Activated naive CD8-positive, alpha-beta T cell treated with anti-CD3 and anti-CD28 coated beads, Interleukin-2, amount 10 ng/mL, durations not matched to agents 7 days and 5 days (primary cell): Measurements from ENCODE around the gene VSTM2L. TPM values are rescaled to one million over a fixed set of nuclear protein-coding genes. Genes with fewer than 3 reads are reported as not detected.

Source experiments
- ATAC-seq: fragments of 150-1000 bp; cut with Tn5 transposase; one replicate; pipeline ENCODE4 v1.10.0; 2021; ENCODE audit warnings: low read depth, moderate library complexity
- POLR2A ChIA-PET: fragments of 350-600 bp; sonication (Branson Sonifier 250); formaldehyde crosslinking; loops from one replicate; lab custom pipeline; 2021; ENCODE audit warnings: antibody characterized with exemption; lab: Charles Lee
- DNase-seq: peaks from one replicate; pipeline ENCODE4 v3.0.0; 2021
- H3K27ac Mint-ChIP-seq: one replicate; pipeline ENCODE4 v1.8.0; 2022; ENCODE audit warnings: mild to moderate bottlenecking, mixed read lengths
- H3K27me3 Mint-ChIP-seq: one replicate; pipeline ENCODE4 v1.8.0; 2022; ENCODE audit warnings: mild to moderate bottlenecking, moderate library complexity, mixed read lengths
- H3K36me3 Mint-ChIP-seq: one replicate; pipeline ENCODE4 v1.8.0; 2021; ENCODE audit warnings: mild to moderate bottlenecking, mixed read lengths
- H3K4me1 Mint-ChIP-seq: one replicate; pipeline ENCODE4 v1.8.0; 2021; ENCODE audit warnings: mixed read lengths
- H3K4me3 Mint-ChIP-seq: one replicate; pipeline ENCODE4 v1.8.0; 2022; ENCODE audit warnings: mild to moderate bottlenecking, moderate library complexity, mixed read lengths
- H3K9me3 Mint-ChIP-seq: one replicate; pipeline ENCODE4 v1.8.0; 2021; ENCODE audit warnings: mixed read lengths
- total RNA-seq, 2 experiments: library from RNA; stranded (reverse); gene quantifications; one replicate each; pipeline ENCODE4 v1.2.3, GENCODE V29; 2021

VSTM2L gene
- total RNA-seq, 2 experiments from 2014 or later = not detected

DNA sequence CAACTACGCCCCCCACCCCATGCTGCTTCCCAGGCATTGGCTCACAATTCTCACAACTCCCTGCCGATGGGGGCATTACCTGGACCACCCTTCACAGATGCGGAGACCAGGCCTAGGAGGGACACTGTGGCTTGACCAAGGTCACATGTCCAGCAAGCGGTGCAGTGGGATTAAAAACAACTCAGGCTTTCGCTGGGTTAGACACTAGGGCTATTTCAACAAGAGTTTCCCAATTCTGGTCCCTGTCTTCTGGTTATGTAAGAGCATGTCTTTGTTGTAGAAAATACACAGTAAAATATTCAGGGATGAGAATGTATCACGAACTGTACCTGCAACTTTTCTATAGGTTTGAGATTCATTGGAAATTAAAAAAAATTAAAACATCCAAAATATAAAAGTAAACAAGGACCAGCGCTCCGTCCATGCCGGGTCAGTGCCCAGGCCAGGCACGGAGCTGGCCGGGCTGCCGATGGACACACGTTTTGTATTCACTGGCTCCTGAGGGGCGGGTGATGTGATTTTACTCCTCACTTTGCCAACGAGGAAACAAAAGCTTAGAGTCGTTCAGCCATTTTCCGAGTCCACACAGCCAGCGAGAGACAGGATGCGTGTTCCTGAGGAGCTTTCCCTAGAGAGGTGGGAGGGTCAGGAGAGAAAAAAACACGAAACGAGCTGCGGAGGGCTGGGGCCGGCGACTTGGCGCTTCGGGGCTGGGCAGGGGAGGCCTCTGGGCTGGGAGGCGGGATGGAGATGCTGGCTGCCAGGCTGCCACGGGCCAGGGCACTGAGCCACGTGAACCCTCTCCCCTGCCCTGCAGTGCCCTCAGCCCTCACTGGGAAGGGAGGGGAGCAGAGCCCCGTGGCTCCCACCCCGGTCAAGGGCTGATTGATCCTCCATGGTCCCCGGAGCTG is 17.1 kb upstream of the VSTM2L start:
- POLR2A ChIA-PET = no interaction called here
- no peak overlapping the region for H3K27ac Mint-ChIP-seq
- no peaks in the 10 kb centered on the region for H3K4me1 Mint-ChIP-seq
- no peak overlapping the region for H3K4me3 Mint-ChIP-seq
- no peak for ATAC-seq
- H3K36me3 Mint-ChIP-seq = no peaks in the 10 kb centered on the region
- no peaks in the 10 kb centered on the region for H3K9me3 Mint-ChIP-seq
- no peak for DNase-seq
- H3K27me3 Mint-ChIP-seq = no peaks in the 10 kb centered on the region

DNA sequence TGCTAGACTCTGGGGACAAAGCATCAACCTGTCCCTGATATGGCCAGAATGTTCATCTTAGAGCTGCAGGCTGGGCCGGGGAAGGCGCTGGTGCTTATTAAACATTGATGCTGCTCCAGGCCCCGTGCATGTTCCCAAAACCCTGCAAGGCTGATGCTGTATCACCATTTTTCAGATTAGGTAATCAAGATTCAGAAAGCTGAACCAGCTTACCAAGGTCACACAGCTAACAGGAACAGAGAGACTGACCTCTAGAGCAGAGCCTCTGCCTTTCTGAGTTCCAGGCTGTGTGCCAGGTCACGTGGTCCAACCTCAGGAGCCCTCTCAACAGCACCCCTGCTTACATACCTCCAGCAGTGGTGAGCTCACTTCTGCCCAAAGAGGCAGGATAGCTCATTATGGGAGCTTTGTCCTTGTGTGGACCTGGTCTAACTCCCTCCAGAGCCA is 16.1 kb upstream of the VSTM2L start:
- no peaks in the 10 kb centered on the region for H3K4me1 Mint-ChIP-seq
- no peaks in the 10 kb centered on the region for H3K9me3 Mint-ChIP-seq
- DNase-seq = no peak
- POLR2A ChIA-PET = no interaction called here
- ATAC-seq = no peak
- H3K27me3 Mint-ChIP-seq = no peaks in the 10 kb centered on the region
- no peak overlapping the region for H3K27ac Mint-ChIP-seq
- H3K4me3 Mint-ChIP-seq = no peak overlapping the region
- H3K36me3 Mint-ChIP-seq = no peaks in the 10 kb centered on the region

DNA sequence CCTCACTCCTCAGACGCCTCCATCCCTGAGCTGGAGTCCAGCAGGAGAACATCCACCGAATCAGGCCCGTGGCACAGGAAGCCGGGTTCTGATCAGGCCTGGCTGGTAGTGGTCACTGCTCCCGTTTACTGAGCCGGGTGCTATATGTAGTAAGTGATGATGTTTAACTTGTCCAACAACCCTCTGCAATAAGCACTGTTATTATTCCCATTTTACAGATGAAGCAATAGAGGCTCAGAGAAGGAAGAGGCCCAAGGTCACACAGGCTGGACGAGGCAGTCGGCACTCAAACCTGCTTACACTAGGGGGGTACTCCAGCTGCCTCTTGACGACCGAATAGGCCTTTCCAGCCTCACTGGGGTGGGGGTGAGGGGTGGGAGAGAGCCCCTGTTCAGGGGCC is 14.3 kb upstream of the VSTM2L start:
- no peaks in the 10 kb centered on the region for H3K36me3 Mint-ChIP-seq
- no peaks in the 10 kb centered on the region for H3K4me1 Mint-ChIP-seq
- no peaks in the 10 kb centered on the region for H3K27me3 Mint-ChIP-seq
- H3K9me3 Mint-ChIP-seq = no peaks in the 10 kb centered on the region
- H3K4me3 Mint-ChIP-seq = no peak overlapping the region
- no peak overlapping the region for H3K27ac Mint-ChIP-seq
- POLR2A ChIA-PET = no interaction called here
- ATAC-seq (no peak), DNase-seq (no peak)

DNA sequence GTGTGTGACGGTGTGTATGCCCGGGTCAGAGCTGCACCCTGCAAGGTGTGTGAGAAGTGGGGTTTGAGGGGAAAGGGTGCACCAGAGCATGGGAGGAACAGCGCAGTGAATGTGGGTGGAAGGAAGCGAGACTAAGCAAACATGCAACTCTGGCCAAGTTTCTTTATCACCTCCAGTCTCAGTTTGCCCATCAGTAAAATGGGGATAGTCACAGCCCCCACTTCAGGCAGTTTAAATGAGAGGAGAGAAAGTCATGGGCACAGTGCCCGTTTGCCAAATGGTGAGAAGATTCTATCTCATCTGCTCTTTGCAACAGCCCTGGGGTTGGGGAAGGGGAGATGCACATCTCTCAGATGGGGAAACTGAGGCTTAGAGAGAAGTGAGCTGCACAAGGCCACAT is 12.8 kb upstream of the VSTM2L start:
- Mint-ChIP-seq H3K36me3 (no peaks in the 10 kb centered on the region), H3K4me1 (no peaks in the 10 kb centered on the region), H3K4me3 (no peak overlapping the region), H3K9me3 (no peaks in the 10 kb centered on the region), H3K27me3 (no peaks in the 10 kb centered on the region), H3K27ac (no peak overlapping the region)
- POLR2A ChIA-PET = no interaction called here
- no peak for ATAC-seq
- DNase-seq = no peak

DNA sequence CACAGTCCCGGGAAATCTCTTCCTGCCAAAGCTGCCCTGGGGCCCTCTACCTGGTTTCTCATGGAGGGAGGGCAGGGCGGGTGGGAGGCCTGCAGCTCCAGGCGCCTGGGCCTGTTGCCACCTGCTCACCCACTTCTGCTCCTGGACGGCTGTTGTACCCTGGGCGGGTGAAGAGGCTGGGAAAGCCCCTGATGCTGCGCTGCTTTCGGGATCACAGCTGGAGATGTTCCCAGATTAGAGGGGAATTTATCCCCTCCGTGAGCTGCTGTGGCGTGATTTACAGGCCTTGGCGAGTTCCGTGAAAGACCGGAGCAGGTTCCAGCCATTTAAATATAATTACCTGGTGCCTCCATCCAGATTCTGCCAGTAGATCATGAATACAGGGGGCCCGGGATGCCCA is 12.3 kb upstream of the VSTM2L start:
- POLR2A ChIA-PET = no interaction called here
- no peaks in the 10 kb centered on the region for H3K4me1 Mint-ChIP-seq
- no peaks in the 10 kb centered on the region for H3K9me3 Mint-ChIP-seq
- no peaks in the 10 kb centered on the region for H3K27me3 Mint-ChIP-seq
- DNase-seq (no peak), ATAC-seq (no peak)
- H3K27ac Mint-ChIP-seq = no peak overlapping the region
- H3K36me3 Mint-ChIP-seq = no peaks in the 10 kb centered on the region
- H3K4me3 Mint-ChIP-seq = no peak overlapping the region

DNA sequence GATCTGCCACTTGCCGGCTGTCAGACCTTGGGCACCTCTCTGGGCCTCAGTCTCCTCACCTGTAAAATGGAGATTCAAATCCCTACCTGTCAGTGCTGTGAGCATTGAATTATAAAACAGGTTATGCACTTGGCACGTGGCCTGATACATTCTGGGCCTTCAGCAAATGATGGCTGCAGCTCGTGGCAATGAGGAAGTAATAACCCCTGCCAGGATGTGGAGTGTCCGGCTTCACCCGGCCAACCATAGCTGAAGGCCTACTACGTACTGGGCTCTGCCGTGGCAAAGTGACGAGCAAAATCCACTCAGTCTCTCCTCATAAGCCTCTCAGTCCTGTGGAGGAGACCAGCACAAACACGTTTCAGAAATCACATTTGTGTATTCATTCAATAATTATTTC is 10.9 kb upstream of the VSTM2L start:
- H3K9me3 Mint-ChIP-seq = no peaks in the 10 kb centered on the region
- POLR2A ChIA-PET = no interaction called here
- ATAC-seq (no peak), DNase-seq (no peak)
- no peaks in the 10 kb centered on the region for H3K36me3 Mint-ChIP-seq
- H3K27me3 Mint-ChIP-seq = no peaks in the 10 kb centered on the region
- no peak overlapping the region for H3K27ac Mint-ChIP-seq
- no peaks in the 10 kb centered on the region for H3K4me1 Mint-ChIP-seq
- no peak overlapping the region for H3K4me3 Mint-ChIP-seq

DNA sequence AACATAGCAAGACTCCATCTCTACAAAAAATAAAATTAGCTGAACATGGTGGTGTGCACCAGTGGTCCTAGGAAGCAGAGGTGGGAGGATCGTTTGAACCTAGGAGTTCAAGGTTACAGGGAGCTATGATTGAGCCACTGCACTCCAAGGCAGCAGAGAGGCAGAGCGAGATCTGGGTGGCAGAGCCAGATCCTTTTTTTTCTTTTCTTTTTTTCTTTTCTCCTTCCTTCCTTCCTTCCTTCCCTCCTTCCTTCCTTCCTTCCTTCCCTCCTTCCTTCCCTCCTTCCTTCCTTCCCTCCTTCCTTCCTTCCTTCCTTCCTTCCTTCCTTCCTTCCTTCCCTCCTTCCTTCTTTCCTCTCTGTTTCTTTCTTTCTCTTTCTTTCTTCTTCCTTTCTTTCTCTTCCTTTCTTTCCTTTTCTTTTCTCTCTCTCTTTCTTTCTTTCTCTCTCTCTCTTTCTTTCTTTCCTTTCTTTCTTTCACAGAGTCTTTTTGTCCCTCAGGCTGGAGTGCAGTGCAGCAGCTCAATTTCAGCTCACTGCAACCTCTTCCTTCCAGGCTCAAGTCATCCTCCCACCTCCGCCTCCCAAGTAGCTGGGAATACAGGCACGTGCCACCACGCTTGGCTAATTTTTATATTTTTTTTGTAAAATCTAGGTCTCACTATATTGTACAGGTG is 9.2 kb upstream of the VSTM2L start:
- H3K9me3 Mint-ChIP-seq = no peaks in the 10 kb centered on the region
- POLR2A ChIA-PET = no interaction called here
- ATAC-seq = no peak
- no peak overlapping the region for H3K4me3 Mint-ChIP-seq
- H3K27me3 Mint-ChIP-seq = no peaks in the 10 kb centered on the region
- H3K36me3 Mint-ChIP-seq = no peaks in the 10 kb centered on the region
- DNase-seq = no peak
- H3K4me1 Mint-ChIP-seq = no peaks in the 10 kb centered on the region
- no peak overlapping the region for H3K27ac Mint-ChIP-seq

DNA sequence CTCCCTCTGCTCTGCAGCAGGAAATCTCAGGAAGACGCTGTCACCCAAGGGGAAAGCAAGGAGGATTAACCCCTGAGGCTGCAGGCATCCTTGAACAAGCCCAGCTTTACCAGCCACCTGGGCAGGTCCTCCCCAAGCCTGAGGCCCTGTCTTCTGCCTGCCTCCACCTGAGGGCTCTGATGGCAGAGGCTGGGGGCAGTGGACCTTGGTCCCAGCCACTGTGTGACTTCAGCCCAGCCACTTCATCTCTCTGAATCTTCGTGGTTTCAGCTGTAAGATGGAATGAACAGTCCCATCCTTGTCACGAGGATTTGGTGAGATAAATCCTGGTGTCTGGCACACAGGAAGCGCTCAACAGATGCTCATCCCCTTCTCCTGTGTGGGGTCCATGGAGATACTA is 8.5 kb upstream of the VSTM2L start:
- peaks cover 3% of the 10 kb centered on the region for H3K27me3 Mint-ChIP-seq
- no peaks in the 10 kb centered on the region for H3K4me1 Mint-ChIP-seq
- H3K9me3 Mint-ChIP-seq = no peaks in the 10 kb centered on the region
- H3K4me3 Mint-ChIP-seq = no peak overlapping the region
- POLR2A ChIA-PET = no interaction called here
- H3K36me3 Mint-ChIP-seq = no peaks in the 10 kb centered on the region
- no peak for DNase-seq
- no peak overlapping the region for H3K27ac Mint-ChIP-seq
- ATAC-seq = no peak

DNA sequence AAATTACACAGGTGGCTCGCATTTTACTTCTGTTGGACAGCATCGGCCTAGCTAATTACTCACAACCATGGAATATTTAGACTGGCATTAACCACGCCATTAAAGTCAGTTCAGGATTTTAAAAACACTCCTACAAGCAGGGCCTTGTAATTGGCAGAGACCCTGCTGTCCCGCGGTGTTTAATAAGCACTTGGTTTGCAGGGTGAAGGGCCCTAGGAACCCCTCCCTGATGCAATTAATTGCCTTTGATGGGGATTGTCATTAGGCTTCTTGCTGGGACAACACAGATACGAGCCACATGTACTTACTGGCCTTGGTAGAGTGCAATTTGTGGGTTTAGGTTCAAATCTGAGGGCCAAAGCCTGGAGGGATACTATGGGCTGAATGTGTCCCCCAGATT is 7.8 kb upstream of the VSTM2L start:
- Mint-ChIP-seq H3K4me1 (no peaks in the 10 kb centered on the region), H3K36me3 (no peaks in the 10 kb centered on the region), H3K4me3 (no peak overlapping the region), H3K27ac (no peak overlapping the region), H3K27me3 (peaks cover 9% of the 10 kb centered on the region), H3K9me3 (no peaks in the 10 kb centered on the region)
- ATAC-seq (no peak), DNase-seq (no peak)
- POLR2A ChIA-PET = no interaction called here

DNA sequence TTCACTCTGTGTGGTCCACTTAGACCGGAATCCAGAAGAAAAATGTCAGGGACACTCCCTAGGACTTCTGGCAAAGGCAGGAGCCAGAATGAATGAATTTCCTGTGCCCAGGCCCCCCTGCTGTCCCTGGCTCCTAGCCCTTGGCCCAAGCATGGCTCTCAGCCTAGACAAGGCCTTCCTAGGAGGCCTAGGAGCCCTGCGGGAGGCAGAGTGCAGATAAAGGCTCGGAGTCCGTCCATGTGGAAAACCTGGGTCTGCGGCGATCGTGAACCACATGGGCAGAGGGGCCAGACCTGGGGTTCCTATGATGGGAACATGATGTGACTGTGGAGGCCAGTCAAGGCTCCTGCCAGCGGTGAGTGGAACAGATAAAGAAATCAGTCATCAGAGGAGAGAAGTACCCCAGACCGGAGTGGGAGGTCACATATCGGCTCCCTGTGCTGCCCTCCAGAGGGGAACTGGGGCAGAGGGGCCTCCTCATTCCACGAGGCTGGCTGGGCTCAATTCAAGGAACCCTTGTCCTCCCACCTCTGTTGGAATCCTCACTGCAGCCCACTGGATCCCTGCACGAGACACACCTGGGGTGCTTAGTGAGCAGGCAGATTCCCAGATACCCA is 5.9 kb upstream of the VSTM2L start:
- H3K27me3 Mint-ChIP-seq = peaks cover 23% of the 10 kb centered on the region
- H3K4me1 Mint-ChIP-seq = peaks cover under 1% of the 10 kb centered on the region
- H3K4me3 Mint-ChIP-seq = no peak overlapping the region
- DNase-seq (no peak), ATAC-seq (no peak)
- no peaks in the 10 kb centered on the region for H3K9me3 Mint-ChIP-seq
- no peaks in the 10 kb centered on the region for H3K36me3 Mint-ChIP-seq
- POLR2A ChIA-PET = no interaction called here
- H3K27ac Mint-ChIP-seq = no peak overlapping the region

DNA sequence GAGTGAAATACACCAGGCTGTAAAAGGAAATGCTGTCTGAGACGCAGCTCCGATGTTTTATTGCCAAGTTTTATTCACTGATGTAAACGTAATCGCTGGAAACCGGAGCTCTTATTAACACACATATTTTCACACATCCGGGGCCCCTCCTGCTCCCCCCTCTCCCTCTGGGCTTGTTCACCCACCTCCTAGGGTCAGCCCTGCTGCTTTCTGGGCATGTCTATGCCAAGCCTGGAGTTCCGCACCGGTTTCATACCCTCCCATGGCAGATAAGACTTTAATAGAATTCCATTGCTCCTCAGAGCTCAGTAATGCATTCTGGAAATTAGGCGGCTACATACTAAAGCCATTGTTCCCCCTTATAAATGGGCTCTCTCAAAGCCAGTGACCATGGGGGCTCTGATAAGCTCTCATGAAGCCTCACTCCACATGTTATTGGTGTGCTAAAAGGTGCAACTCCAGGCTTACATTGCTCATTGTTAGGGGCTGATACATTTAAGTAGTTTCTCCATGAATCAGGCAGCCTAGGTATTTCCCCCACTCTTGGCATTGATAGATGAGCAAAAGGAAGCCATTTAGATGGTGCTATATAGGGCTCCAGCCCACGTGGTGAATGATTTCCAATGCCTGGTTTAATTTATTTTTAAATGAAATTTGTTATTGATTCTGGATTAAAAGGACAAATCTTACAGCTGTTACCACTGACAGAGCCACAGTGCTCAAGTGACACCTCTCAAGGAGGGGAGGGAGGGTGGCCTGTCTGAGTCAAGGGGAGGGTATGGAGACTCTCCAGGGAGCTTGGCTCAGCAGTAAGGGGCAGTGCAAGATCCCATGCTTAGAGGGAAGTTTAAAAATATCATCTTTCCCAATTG is 4.5 kb upstream of the VSTM2L start:
- Mint-ChIP-seq H3K36me3 (no peaks in the 10 kb centered on the region), H3K27ac (no peak overlapping the region), H3K27me3 (peaks cover 28% of the 10 kb centered on the region), H3K9me3 (no peaks in the 10 kb centered on the region), H3K4me3 (no peak overlapping the region), H3K4me1 (peaks cover 4% of the 10 kb centered on the region)
- POLR2A ChIA-PET = no interaction called here
- ATAC-seq (no peak), DNase-seq (no peak)

DNA sequence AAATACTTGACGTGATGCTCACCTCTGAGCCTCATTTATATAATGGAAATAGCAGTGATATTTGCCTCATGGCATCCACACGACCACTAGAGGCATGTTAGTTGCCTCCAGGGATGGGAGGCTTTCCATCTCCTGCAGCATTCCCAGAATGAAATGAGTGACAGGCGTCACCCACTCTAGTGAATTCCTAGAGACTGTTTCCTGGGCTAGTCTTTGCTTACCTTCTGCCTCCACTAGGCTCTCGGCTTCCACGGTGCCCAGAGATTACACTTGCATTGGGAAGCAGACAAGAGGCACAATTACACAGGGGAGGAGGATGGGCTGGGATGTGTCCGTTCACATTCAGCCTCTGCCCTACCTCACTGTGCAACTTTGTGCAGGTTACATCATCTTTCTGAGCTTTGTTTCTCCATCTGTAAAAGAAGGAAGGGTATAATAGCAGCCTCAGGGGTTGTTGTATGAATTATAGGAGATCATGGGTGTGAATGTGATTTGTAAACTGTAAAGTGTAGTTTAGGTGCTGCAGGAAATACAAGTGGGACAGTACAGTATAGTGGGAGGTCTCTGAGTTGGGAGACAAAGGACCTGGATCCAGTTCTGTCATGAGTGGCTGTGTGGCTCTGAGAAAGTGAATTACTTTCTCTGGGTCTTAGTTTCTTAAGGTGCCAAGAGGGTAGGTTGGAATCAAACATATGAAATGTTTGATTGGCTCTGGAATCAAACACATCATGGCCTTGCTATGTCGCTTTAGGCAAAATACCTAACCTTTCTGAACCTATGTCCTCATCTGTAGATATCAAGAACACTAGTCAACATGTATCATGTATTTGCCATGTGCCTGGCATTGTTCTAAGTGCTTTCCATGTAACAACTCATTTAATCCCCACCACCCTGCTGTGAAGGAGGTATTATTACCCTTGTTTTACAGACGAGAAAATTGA is 3.6 kb upstream of the VSTM2L start:
- POLR2A ChIA-PET = no interaction called here
- no peak for ATAC-seq
- peaks cover 8% of the 10 kb centered on the region for H3K4me1 Mint-ChIP-seq

More for the DNA sequence above, 3.6 kb upstream of the VSTM2L start:
- no peaks in the 10 kb centered on the region for H3K9me3 Mint-ChIP-seq
- no peaks in the 10 kb centered on the region for H3K36me3 Mint-ChIP-seq
- H3K27me3 Mint-ChIP-seq = peaks cover 34% of the 10 kb centered on the region
- no peak overlapping the region for H3K27ac Mint-ChIP-seq
- H3K4me3 Mint-ChIP-seq = no peak overlapping the region
- no peak for DNase-seq
